ENCODE data around the gene PDE11A.

The PDE11A gene

DNA sequence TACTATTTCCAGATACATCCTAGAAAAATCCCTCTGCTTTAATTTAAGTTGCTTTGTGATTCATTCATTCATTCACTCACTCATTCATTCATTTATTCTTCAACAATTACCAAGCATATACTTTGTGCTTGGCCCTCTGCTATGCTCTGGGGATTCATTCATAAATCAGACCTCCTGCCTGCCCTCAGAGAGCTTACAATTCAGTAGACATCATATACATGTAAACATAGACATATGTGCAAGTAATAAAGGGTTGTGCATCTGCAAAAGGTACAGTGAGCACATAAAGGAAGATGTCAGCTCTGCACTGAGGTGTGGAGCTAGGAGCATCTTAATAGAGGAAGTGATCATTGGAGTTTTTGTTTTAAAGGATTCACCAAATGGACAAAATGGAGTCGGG, 490.6 kb downstream of the PDE11A start:
- DNase-seq (ENCODE audit: extremely low spot score), result no peak
- POLR2A ChIA-PET, result no interaction called here
- CTCF ChIA-PET, result no interaction called here
- TF ChIP-seq CTBP1 (IDR thresholded peaks at IDR 0.05; ENCODE audit: borderline replicate concordance), result no peak
- TF ChIP-seq TARDBP (IDR thresholded peaks at IDR 0.05), result no peak
- no peak for TF ChIP-seq FOXK2 (IDR thresholded peaks at IDR 0.05)
- no peak for TF ChIP-seq ARNT (IDR thresholded peaks at IDR 0.05)
- TF ChIP-seq ELF4 (IDR thresholded peaks at IDR 0.05), result no peak
- TF ChIP-seq HDGF (IDR thresholded peaks at IDR 0.05; ENCODE audit: borderline replicate concordance), result no peak
- TF ChIP-seq SUZ12 (IDR thresholded peaks at IDR 0.05), result no peak
- TF ChIP-seq, protein P1, sequence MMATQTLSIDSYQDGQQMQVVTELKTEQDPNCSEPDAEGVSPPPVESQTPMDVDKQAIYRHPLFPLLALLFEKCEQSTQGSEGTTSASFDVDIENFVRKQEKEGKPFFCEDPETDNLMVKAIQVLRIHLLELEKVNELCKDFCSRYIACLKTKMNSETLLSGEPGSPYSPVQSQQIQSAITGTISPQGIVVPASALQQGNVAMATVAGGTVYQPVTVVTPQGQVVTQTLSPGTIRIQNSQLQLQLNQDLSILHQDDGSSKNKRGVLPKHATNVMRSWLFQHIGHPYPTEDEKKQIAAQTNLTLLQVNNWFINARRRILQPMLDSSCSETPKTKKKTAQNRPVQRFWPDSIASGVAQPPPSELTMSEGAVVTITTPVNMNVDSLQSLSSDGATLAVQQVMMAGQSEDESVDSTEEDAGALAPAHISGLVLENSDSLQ (IDR thresholded peaks at IDR 0.05), result no peak
- no peak for TF ChIP-seq L3MBTL2 (conservative IDR thresholded peaks at IDR 0.05)

DNA sequence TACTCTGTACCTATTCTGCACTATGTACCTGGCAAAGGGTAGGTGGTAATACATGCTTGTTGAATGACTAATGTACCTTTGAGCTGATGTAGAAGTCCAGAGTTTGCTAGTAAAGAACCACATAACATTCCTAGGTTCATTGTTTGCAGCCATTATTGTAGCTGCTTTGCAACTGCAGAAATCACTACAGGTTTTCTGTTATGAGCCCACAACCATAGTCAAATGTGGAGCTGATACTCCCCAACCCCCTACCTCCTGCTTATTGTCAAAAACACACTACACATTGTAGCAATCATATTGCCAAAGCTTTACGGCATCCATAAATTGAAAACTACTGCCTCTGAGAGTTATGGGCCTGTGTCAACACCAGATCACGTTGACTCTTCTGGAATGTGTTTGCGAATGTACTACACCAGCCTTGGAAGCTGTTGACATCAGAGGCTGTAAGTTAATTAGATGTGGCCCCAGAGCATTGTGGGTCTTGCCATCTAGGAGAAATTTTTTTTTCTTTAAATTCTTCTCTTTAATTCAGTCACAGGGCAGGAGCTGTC, 493.0 kb downstream of the PDE11A start:
- CTCF ChIA-PET, result no interaction called here

DNA sequence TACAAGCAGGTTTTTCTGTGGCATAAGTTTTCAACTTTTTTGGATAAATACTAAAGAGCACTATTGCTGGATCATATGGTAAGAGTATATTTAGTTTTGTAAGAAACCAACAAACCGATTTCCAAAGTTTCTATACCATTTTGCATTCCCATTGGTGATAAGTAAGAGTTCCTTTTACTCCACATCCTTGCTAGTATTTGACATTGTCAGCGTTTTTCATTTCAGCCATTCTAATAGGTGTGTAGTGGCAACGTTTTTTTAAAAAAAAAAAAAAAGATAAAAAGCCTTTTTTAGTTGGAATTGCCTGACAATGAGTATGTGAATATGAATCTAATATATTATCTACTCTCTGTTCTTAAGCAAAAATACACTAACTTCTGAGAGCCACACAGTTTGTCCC, 494.1 kb downstream of the PDE11A start:
- ChIA-PET POLR2A (no interaction called here), CTCF (no interaction called here)
- TF ChIP-seq BHLHE40 (IDR thresholded peaks at IDR 0.05; ENCODE audit: borderline replicate concordance), result no peak
- TF ChIP-seq ZNF384 (IDR thresholded peaks at IDR 0.05), result no peak
- TF ChIP-seq L3MBTL2 (conservative IDR thresholded peaks at IDR 0.05), result no peak
- TF ChIP-seq FOXK2 (IDR thresholded peaks at IDR 0.05), result no peak
- no peak for TF ChIP-seq HDGF (IDR thresholded peaks at IDR 0.05; ENCODE audit: borderline replicate concordance)
- TF ChIP-seq, protein P1 (IDR thresholded peaks at IDR 0.05), result no peak
- no peak for TF ChIP-seq ELF4 (IDR thresholded peaks at IDR 0.05)
- no peak for TF ChIP-seq CTBP1 (IDR thresholded peaks at IDR 0.05; ENCODE audit: borderline replicate concordance)
- DNase-seq (ENCODE audit: extremely low spot score), result no peak

More for the DNA sequence above, 493.0 kb downstream of the PDE11A start:
- POLR2A ChIA-PET, result no interaction called here
- no peak for TF ChIP-seq TARDBP (IDR thresholded peaks at IDR 0.05)
- no peak for DNase-seq (ENCODE audit: extremely low spot score)

DNA sequence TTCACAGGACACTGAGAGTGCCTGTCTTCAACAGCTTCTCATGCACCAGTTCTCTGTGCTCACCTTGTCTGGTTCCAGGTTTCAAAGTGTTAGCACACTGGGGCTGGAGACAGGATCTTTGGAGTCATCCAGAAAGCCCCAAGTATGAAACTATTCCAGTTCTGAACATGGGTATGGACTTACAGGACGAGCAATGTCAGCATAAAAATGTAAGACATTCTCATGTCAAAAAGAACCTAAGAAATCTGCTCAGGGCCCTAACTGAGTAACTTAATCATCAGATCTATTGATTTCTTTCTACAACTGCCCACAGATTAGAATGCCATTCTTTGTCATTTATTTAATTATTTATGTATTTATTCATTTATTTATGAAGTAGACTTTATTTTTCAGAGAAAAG, 495.5 kb downstream of the PDE11A start:
- POLR2A ChIA-PET, result no interaction called here
- no peak for DNase-seq (ENCODE audit: extremely low spot score)
- TF ChIP-seq LEF1 (IDR thresholded peaks at IDR 0.05; ENCODE audit: borderline replicate concordance), result no peak
- TF ChIP-seq HDGF (IDR thresholded peaks at IDR 0.05; ENCODE audit: borderline replicate concordance), result no peak
- no peak for TF ChIP-seq ELF4 (IDR thresholded peaks at IDR 0.05)
- TF ChIP-seq SUZ12 (IDR thresholded peaks at IDR 0.05), result no peak
- CTCF ChIA-PET, result no interaction called here

DNA sequence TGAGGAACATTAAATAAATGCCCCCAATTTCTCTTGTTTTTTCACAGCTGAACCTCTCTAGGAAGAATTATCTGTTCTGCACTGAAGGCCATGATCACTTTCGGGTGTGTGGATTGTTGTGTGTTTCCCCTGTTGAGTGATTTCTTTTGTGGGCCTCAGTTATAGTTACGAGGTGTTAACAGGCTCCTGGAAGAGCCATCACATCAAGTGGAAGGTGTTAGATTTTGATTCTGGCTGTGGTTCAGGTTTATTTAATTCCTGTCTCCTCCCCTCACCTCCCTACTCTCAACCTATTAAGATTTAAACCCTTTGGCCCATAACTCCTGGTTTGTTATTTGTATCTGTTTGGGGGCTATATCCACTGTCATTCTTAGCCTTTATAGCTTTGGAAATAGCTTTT, 497.2 kb downstream of the PDE11A start:
- TF ChIP-seq, protein P1 (IDR thresholded peaks at IDR 0.05), result no peak
- TF ChIP-seq ZNF384 (IDR thresholded peaks at IDR 0.05), result no peak
- no peak for TF ChIP-seq ELF4 (IDR thresholded peaks at IDR 0.05)
- no peak for TF ChIP-seq BHLHE40 (IDR thresholded peaks at IDR 0.05; ENCODE audit: borderline replicate concordance)
- TF ChIP-seq HDGF (IDR thresholded peaks at IDR 0.05; ENCODE audit: borderline replicate concordance), result no peak
- no peak for TF ChIP-seq TARDBP (IDR thresholded peaks at IDR 0.05)
- TF ChIP-seq NFRKB (IDR thresholded peaks at IDR 0.05), result no peak
- no peak for TF ChIP-seq SP1 (IDR thresholded peaks at IDR 0.05)
- no peak for TF ChIP-seq SUZ12 (IDR thresholded peaks at IDR 0.05)
- no peak for TF ChIP-seq L3MBTL2 (conservative IDR thresholded peaks at IDR 0.05)
- ChIA-PET POLR2A (no interaction called here), CTCF (no interaction called here)
- no peak for DNase-seq (ENCODE audit: extremely low spot score)

DNA sequence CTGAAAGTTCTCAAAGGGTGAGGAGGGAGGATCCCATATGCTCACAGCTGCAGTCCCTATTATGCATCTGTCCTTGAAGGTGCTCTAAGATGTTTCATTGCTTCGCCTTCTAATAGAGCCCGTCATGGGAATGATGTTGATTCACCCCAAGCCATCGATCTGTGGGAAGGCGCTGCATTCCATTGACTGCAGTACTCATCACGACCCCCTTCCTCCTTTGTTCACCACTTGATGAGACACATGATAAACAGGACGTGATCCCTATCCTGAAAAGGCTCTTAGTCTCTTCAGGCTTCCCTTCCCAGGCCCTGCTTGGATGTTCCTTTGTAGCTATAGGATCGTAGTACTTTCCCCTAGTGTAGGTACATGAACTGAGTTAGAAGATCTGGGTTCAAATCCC, 498.2 kb downstream of the PDE11A start:
- CTCF ChIA-PET, result no interaction called here
- POLR2A ChIA-PET, result no interaction called here
- TF ChIP-seq SP1 (IDR thresholded peaks at IDR 0.05), result no peak
- no peak for TF ChIP-seq TARDBP (IDR thresholded peaks at IDR 0.05)
- no peak for TF ChIP-seq SUZ12 (IDR thresholded peaks at IDR 0.05)
- TF ChIP-seq, protein P1 (IDR thresholded peaks at IDR 0.05), result no peak
- no peak for TF ChIP-seq BHLHE40 (IDR thresholded peaks at IDR 0.05; ENCODE audit: borderline replicate concordance)
- TF ChIP-seq LEF1 (IDR thresholded peaks at IDR 0.05; ENCODE audit: borderline replicate concordance), result no peak
- TF ChIP-seq ELF4 (IDR thresholded peaks at IDR 0.05), result no peak
- no peak for TF ChIP-seq ZNF384 (IDR thresholded peaks at IDR 0.05)
- no peak for TF ChIP-seq FOXM1 (IDR thresholded peaks at IDR 0.05; ENCODE audit: borderline replicate concordance)
- TF ChIP-seq L3MBTL2 (conservative IDR thresholded peaks at IDR 0.05), result no peak
- TF ChIP-seq NFRKB (IDR thresholded peaks at IDR 0.05), result no peak
- no peak for TF ChIP-seq FOXA1 (IDR thresholded peaks at IDR 0.05)
- TF ChIP-seq CTBP1 (IDR thresholded peaks at IDR 0.05; ENCODE audit: borderline replicate concordance), result no peak
- no peak for TF ChIP-seq ARNT (IDR thresholded peaks at IDR 0.05)
- TF ChIP-seq FOXK2 (IDR thresholded peaks at IDR 0.05), result no peak
- TF ChIP-seq HDGF (IDR thresholded peaks at IDR 0.05; ENCODE audit: borderline replicate concordance), result no peak
- no peak for DNase-seq (ENCODE audit: extremely low spot score)
